ENCODE measurements around the gene DLEC1. TPM values are rescaled to one million over a fixed set of nuclear protein-coding genes. Genes with fewer than 3 reads are reported as not detected.

DLEC1 gene
- total and polyA plus RNA-seq, 5 experiments from 2014 or later, result 0.31 to 5.2 (median 0.37) TPM

DNA sequence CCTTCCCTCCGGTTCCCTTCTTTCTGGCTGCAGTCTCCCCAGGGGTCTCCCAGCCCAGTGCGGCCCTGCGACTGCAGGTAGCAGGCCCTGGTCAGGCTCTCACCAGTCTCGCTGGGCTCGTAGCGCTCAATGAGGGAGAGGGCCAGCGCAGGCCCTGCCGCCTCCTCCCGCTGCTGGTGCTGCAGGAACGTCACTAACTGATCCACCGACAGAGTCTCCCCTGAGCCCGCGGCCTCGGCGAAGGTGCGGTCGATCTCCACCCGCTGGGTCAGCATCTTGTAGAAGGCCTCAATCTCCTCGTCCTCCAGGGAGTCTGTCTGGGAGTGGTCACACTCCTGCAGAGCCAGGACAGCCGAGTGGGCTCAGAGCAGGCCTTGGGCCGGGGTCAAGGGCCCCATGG lies 27.9 kb upstream of the DLEC1 start:
- peaks cover 0 to 2% (median 0%) of the 10 kb centered on the region in 4 donors for H3K4me1 Mint-ChIP-seq
- POLR2A ChIA-PET, result interaction anchor here (0.7 kb wide), 1 partner anchor 405 kb away, joined by 4 read pairs; no protein-coding TSS in a partner anchor

DNA sequence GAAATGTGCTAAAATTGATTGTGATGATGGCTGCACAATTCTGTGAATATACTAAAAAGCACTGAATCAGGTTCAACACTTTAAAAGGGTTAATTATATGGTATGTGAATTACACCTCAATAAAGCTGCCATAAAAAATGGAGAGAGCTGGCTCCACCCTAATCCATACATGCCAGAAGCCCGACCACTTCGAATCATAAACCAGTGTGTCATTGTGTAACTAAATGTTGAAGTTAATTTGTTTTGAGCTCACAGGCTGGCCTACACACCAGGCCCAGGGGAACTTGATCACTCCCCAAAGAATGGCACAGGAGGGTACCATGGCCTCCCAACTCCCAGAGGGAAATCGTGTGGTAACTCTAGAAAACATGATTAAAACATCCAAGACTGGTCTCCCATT lies 23.5 kb upstream of the DLEC1 start:
- Mint-ChIP-seq H3K27ac (no peak overlapping the region), H3K36me3 (peaks cover 0 to 47% (median 37%) of the 10 kb centered on the region in 3 donors), H3K4me1 (peaks cover 0 to 6% (median under 1%) of the 10 kb centered on the region in 4 donors), H3K27me3 (no peaks in the 10 kb centered on the region), H3K9me3 (peaks cover 0 to 9% (median 0%) of the 10 kb centered on the region in 9 donors), H3K4me3 (no peak overlapping the region)
- ATAC-seq (no peak), DNase-seq (no peak)
- POLR2A ChIA-PET, result no interaction called here

More for the DNA sequence above, 27.9 kb upstream of the DLEC1 start:
- H3K4me3 Mint-ChIP-seq, result no peak overlapping the region
- H3K27me3 Mint-ChIP-seq, result no peaks in the 10 kb centered on the region
- H3K9me3 Mint-ChIP-seq, result peaks cover 0 to 3% (median 0%) of the 10 kb centered on the region in 9 donors
- peak overlapping the region in 4 of 10 donors; percentile 57 to 71 (median 62) for H3K27ac Mint-ChIP-seq
- peaks cover 0 to 22% (median 12%) of the 10 kb centered on the region in 3 donors for H3K36me3 Mint-ChIP-seq
- no peak for ATAC-seq
- DNase-seq, result no peak

DNA sequence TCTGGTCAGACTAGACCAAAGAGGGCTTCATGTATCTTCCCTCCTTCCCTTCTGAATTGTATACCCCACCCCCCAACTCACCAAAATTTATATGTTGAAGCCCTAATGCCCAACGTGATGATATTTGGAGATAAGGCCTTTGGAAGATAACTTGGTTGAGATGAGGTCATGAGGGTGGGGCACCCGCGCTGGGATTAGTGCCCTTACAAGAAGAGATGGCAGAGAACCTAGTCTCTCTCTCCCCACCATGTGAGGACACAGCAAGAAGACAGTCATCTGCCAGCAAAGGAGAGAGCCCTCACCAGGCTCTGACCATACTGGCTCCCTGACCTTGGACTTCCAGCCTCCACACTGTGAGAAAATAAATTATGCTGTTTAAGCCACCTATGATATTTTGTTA lies 23.0 kb upstream of the DLEC1 start:
- H3K36me3 Mint-ChIP-seq, result peaks cover 0 to 47% (median 37%) of the 10 kb centered on the region in 3 donors

GRCh38 chr3:38016410-38016809 lies 22.6 kb upstream of the DLEC1 start:
- POLR2A ChIA-PET, result no interaction called here
- Mint-ChIP-seq H3K36me3 (peaks cover 0 to 47% (median 37%) of the 10 kb centered on the region in 3 donors), H3K9me3 (peaks cover 0 to 9% (median 0%) of the 10 kb centered on the region in 9 donors), H3K4me1 (peaks cover 0 to 10% (median 3%) of the 10 kb centered on the region in 4 donors), H3K27ac (peak overlapping the region in 2 of 10 donors; percentile 27 to 71), H3K4me3 (no peak overlapping the region), H3K27me3 (no peaks in the 10 kb centered on the region)
- no peak for ATAC-seq
- no peak for DNase-seq

More for the DNA sequence above, 23.0 kb upstream of the DLEC1 start:
- Mint-ChIP-seq H3K4me3 (no peak overlapping the region), H3K9me3 (peaks cover 0 to 9% (median 0%) of the 10 kb centered on the region in 9 donors), H3K4me1 (peaks cover 0 to 9% (median 2%) of the 10 kb centered on the region in 4 donors), H3K27ac (no peak overlapping the region), H3K27me3 (no peaks in the 10 kb centered on the region)
- DNase-seq (no peak), ATAC-seq (no peak)
- POLR2A ChIA-PET, result no interaction called here

DNA sequence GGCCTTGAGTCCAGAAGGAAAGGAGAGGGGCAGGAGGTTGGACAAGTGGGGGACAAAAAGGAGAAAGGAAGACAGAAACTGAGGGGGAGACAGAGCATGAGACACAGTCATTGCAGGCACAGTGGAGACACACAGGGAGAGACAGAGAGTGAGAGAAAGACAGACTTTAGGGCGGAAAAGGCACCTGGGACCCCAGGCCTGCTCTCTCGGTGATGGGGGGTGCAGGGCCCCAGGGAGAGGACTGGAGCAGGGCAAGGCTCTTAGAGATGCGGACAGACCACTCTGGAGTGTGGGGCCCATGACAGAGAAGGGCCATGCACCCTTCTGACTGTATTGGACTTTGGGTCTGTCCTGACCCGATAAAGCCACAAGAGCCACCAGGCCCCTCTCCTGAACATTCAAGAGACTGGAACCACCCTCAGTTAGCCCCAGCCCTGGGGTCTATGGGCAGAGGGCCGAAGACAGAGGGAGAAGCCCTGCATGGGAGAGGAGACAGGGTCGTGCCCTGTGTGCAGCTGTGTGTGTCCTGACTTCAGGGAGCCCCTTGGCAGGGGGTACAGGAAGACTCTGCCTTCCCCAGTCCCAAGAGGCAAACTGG lies 22.1 kb upstream of the DLEC1 start:
- Mint-ChIP-seq H3K27me3 (no peaks in the 10 kb centered on the region), H3K27ac (peak overlapping the region in 3 of 10 donors; percentile 24 to 71 (median 27)), H3K36me3 (peaks cover 0 to 47% (median 37%) of the 10 kb centered on the region in 3 donors), H3K9me3 (peaks cover 0 to 9% (median 0%) of the 10 kb centered on the region in 9 donors), H3K4me3 (no peak overlapping the region), H3K4me1 (peaks cover 0 to 14% (median 7%) of the 10 kb centered on the region in 4 donors)
- DNase-seq (no peak), ATAC-seq (no peak)
- POLR2A ChIA-PET, result no interaction called here

- Mint-ChIP-seq H3K27ac (no peak overlapping the region), H3K4me1 (peaks cover 5 to 16% (median 13%) of the 10 kb centered on the region in 4 donors), H3K9me3 (peaks cover 0 to 9% (median 0%) of the 10 kb centered on the region in 9 donors), H3K4me3 (no peak overlapping the region), H3K36me3 (peaks cover 0 to 47% (median 37%) of the 10 kb centered on the region in 3 donors), H3K27me3 (no peaks in the 10 kb centered on the region)
- POLR2A ChIA-PET, result no interaction called here
- ATAC-seq (no peak), DNase-seq (peak in 1 of 10 donors; percentile 44)
Observed at GRCh38 chr3:38017445-38018295, 21.3 kb upstream of the DLEC1 start.

- Mint-ChIP-seq H3K36me3 (peaks cover 0 to 47% (median 37%) of the 10 kb centered on the region in 3 donors), H3K9me3 (peaks cover 0 to 9% (median 0%) of the 10 kb centered on the region in 9 donors), H3K4me3 (no peak overlapping the region), H3K4me1 (peaks cover 13 to 24% (median 20%) of the 10 kb centered on the region in 4 donors), H3K27ac (peak overlapping the region in 4 of 10 donors; percentile 43 to 76 (median 58)), H3K27me3 (no peaks in the 10 kb centered on the region)
- POLR2A ChIA-PET, result no interaction called here
- DNase-seq (peak in 1 of 10 donors; percentile 47), ATAC-seq (no peak)
Observed at GRCh38 chr3:38018296-38019266, 20.4 kb upstream of the DLEC1 start.

- POLR2A ChIA-PET, result no interaction called here
- peak in 1 of 10 donors; percentile 61 for DNase-seq
- Mint-ChIP-seq H3K4me1 (peaks cover 21 to 32% (median 26%) of the 10 kb centered on the region in 4 donors), H3K9me3 (peaks cover 0 to 9% (median 0%) of the 10 kb centered on the region in 9 donors), H3K36me3 (peaks cover 0 to 39% (median 37%) of the 10 kb centered on the region in 3 donors), H3K27me3 (no peaks in the 10 kb centered on the region), H3K4me3 (no peak overlapping the region), H3K27ac (peak overlapping the region in 6 of 10 donors; percentile 4 to 71 (median 57))
- ATAC-seq, result no peak
Observed at GRCh38 chr3:38019658-38020341, 19.2 kb upstream of the DLEC1 start.

- Mint-ChIP-seq H3K27me3 (no peaks in the 10 kb centered on the region), H3K4me3 (no peak overlapping the region), H3K36me3 (peaks cover 0 to 35% (median 32%) of the 10 kb centered on the region in 3 donors), H3K27ac (peak overlapping the region in 6 of 10 donors; percentile 24 to 71 (median 56)), H3K4me1 (peaks cover 23 to 37% (median 29%) of the 10 kb centered on the region in 4 donors), H3K9me3 (peaks cover 0 to 9% (median 0%) of the 10 kb centered on the region in 9 donors)
- ATAC-seq (no peak), DNase-seq (no peak)
- POLR2A ChIA-PET, result no interaction called here
Observed at GRCh38 chr3:38020342-38020726, 18.7 kb upstream of the DLEC1 start.

DNA sequence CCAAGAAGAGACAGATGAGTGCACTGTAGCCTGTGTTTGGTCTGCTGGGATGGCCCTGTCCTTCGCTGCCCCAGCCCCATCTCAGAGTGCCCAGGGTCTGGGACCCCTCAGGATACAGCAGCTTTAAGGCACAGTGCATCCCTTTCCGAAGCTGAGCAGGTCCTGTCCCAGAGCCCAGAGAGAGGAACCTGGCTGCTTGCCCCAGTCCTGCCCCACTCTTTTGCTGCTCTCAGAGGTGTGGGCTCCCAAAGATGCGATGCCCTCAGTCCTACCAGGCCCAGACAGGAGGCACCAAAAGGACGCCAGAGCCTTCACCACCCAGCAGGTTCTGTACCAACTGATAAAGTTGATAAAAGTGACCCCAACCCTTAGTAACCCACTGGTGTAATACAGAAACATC lies 17.8 kb upstream of the DLEC1 start:
- DNase-seq, result peak in 1 of 10 donors; percentile 37

GRCh38 chr3:38022301-38022700 lies 16.7 kb upstream of the DLEC1 start:
- H3K9me3 Mint-ChIP-seq, result no peaks in the 10 kb centered on the region
- POLR2A ChIA-PET, result interaction anchor here (1.4 to 2.3 kb wide), 3 partner anchors 13 to 22 kb away, joined by 3 to 9 read pairs (median 5); no protein-coding TSS in a partner anchor
- peaks cover 0 to 17% (median 13%) of the 10 kb centered on the region in 3 donors for H3K36me3 Mint-ChIP-seq
- ATAC-seq, result no peak
- peaks cover 25 to 45% (median 38%) of the 10 kb centered on the region in 4 donors for H3K4me1 Mint-ChIP-seq
- DNase-seq, result peak in 1 of 10 donors; percentile 43
- no peaks in the 10 kb centered on the region for H3K27me3 Mint-ChIP-seq
- H3K4me3 Mint-ChIP-seq, result peak overlapping the region in 1 of 10 donors; percentile 11
- H3K27ac Mint-ChIP-seq, result peak overlapping the region in 8 of 10 donors; percentile 51 to 95 (median 87)

More for the DNA sequence above, 17.8 kb upstream of the DLEC1 start:
- Mint-ChIP-seq H3K4me3 (no peak overlapping the region), H3K9me3 (peaks cover 0 to 6% (median 0%) of the 10 kb centered on the region in 9 donors), H3K4me1 (peaks cover 27 to 45% (median 35%) of the 10 kb centered on the region in 4 donors), H3K27ac (peak overlapping the region in 9 of 10 donors; percentile 25 to 79 (median 56)), H3K27me3 (no peaks in the 10 kb centered on the region), H3K36me3 (peaks cover 0 to 26% (median 24%) of the 10 kb centered on the region in 3 donors)
- no peak for ATAC-seq
- POLR2A ChIA-PET, result interaction anchor here (2.3 kb wide), 1 partner anchor 12 kb away, joined by 9 read pairs; no protein-coding TSS in a partner anchor
